Fibroblast of villous mesenchyme (primary cell): ENCODE measurements around the gene PON2. TPM values are rescaled to one million over a fixed set of nuclear protein-coding genes. Genes with fewer than 3 reads are reported as not detected.

Experiments
- total RNA-seq: library from RNA; depleted of rRNA; stranded (reverse); fragments of >200 nt; gene quantifications from 2 replicates; pipeline ENCODE4 v1.2.3, GENCODE V29; 2012

PON2 gene
- total RNA-seq, 1 donor: 95.9 TPM

Other genes with a start within 250 kb of the PON2 start
- gene PON1, start 110.5 kb downstream of the PON2 start, total RNA-seq: not detected in 2 replicates
- gene PON3, start 38.7 kb downstream of the PON2 start, total RNA-seq: under 0.01 TPM in 1 of 2 replicates, not detected in the other
- gene ASB4, start 50.9 kb upstream of the PON2 start, total RNA-seq: not detected in 2 replicates
- under 0.01 TPM in 2 replicates for gene PDK4, start 161.5 kb upstream of the PON2 start, total RNA-seq